MM.1S (cell line): ENCODE data around the gene TNN.

ENCODE experiments used
- DNase-seq: peaks from one replicate; pipeline ENCODE4 v3.0.0-alpha.2; 2015
- H2AFZ ChIP-seq: fragments of 300-600 bp; sonication (generic); 2 replicates; pipeline ENCODE4 v1.6.0; 2016; ENCODE audit warnings: antibody characterized with exemption, low read length
- H3F3A ChIP-seq: fragments of 300-600 bp; sonication (generic); 2 replicates; pipeline ENCODE4 v1.6.1; 2016; ENCODE audit warnings: mild to moderate bottlenecking, antibody characterized with exemption, low read length, moderate library complexity, mixed read lengths; ENCODE audit not compliant: insufficient read depth
- H3K27ac ChIP-seq: fragments of 300-600 bp; sonication (generic); 2 replicates; pipeline ENCODE4 v1.5.1; 2016; ENCODE audit warnings: mild to moderate bottlenecking, low read length
- H3K27me3 ChIP-seq: fragments of 300-600 bp; sonication (generic); replicated peaks from 2 replicates; pipeline ENCODE4 v1.6.0; 2016; ENCODE audit warnings: low read length; ENCODE audit not compliant: insufficient read depth
- H3K36me3 ChIP-seq: fragments of 300-600 bp; sonication (generic); replicated peaks from 2 replicates; pipeline ENCODE4 v1.6.1; 2016; ENCODE audit warnings: mild to moderate bottlenecking, low read length, mixed read lengths; ENCODE audit not compliant: insufficient read depth
- H3K4me1 ChIP-seq: fragments of 300-600 bp; sonication (generic); 2 replicates; pipeline ENCODE4 v1.6.1; 2016; ENCODE audit warnings: low read length, mixed read lengths
- H3K4me2 ChIP-seq: fragments of 300-600 bp; sonication (generic); 2 replicates; pipeline ENCODE4 v1.6.0; 2016; ENCODE audit warnings: low read depth, low read length
- H3K4me3 ChIP-seq: fragments of 300-600 bp; sonication (generic); 2 replicates; pipeline ENCODE4 v1.5.1; 2016; ENCODE audit warnings: low read length, mixed read lengths
- H3K79me2 ChIP-seq: fragments of 300-600 bp; sonication (generic); 2 replicates; pipeline ENCODE4 v1.6.1; 2016; ENCODE audit warnings: mixed run types, low read length, mixed read lengths
- H3K9ac ChIP-seq: fragments of 300-600 bp; sonication (generic); 2 replicates; pipeline ENCODE4 v1.6.1; 2016; ENCODE audit warnings: low read length, mixed read lengths
- H3K9me2 ChIP-seq: fragments of 300-600 bp; sonication (generic); replicated peaks from 2 replicates; pipeline ENCODE4 v1.6.1; 2016; ENCODE audit warnings: mild to moderate bottlenecking, low read length, mixed read lengths; ENCODE audit not compliant: insufficient read depth
- H3K9me3 ChIP-seq: fragments of 300-600 bp; sonication (generic); replicated peaks from 2 replicates; pipeline ENCODE4 v1.6.1; 2016; ENCODE audit warnings: mild to moderate bottlenecking, low read length, mixed read lengths; ENCODE audit not compliant: insufficient read depth
- H4K20me1 ChIP-seq: fragments of 300-600 bp; sonication (generic); 2 replicates; pipeline ENCODE4 v1.6.1; 2016; ENCODE audit warnings: mild to moderate bottlenecking, low read length, moderate library complexity, mixed read lengths; ENCODE audit not compliant: insufficient read depth
- EZH2 ChIP-seq: fragments of 300-600 bp; sonication (generic); optimal IDR thresholded peaks from 2 replicates; pipeline ENCODE3; 2017; ENCODE audit warnings: low read depth, mild to moderate bottlenecking, antibody characterized with exemption, low read length, mixed read lengths
- EZH2phosphoT487 ChIP-seq: fragments of 300-600 bp; sonication (generic); IDR thresholded peaks from 2 replicates; pipeline ENCODE4 v1.6.1; 2018; ENCODE audit warnings: antibody characterized with exemption, low read length
- TF ChIP-seq, protein P1 (sequence below): fragments of 300-600 bp; sonication (generic); IDR thresholded peaks from 2 replicates; pipeline ENCODE4 v1.5.1; 2016; ENCODE audit warnings: antibody characterized with exemption, low read length, mixed read lengths

Gene TNN

DNA sequence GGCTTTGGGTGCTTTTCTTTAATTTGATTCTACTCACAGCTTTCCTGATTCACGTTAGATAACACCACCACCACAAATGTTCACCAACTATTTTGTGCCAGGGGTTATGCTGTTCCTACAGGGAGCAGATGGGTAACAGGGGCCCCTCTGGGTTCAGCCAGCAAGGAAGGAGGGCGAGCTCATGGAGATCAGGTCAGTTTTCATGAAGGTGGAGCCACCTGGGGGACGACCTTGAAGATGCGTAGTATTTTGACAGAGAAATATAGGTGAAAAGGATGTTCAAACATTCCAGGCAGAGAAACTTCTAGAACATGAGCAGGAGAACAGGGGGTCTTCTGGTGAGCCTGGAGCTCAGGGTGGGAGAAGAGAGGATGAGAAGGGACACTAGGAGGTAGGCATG lies 96.1 kb downstream of the TNN start:
- H3K27ac ChIP-seq, result no peak overlapping the region

DNA sequence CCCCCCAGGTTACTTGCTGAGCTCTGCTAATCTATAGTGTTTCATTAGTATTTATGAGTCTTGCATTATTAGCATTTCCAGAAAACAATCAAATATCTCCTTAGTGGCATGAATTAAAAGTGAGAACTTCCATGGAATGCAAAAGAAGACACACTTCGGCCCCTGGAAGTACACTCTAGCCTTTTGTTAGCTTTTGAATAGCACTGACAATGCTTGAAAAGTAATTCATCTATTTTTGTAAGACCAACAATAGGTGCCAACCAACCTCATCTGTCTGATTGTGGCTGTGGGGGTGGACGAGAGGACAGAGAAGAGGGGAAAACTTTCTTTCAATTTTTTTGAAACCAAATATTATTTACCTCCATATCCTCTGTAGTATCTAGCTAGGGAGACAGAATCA lies 97.1 kb downstream of the TNN start:
- TF ChIP-seq, protein P1, sequence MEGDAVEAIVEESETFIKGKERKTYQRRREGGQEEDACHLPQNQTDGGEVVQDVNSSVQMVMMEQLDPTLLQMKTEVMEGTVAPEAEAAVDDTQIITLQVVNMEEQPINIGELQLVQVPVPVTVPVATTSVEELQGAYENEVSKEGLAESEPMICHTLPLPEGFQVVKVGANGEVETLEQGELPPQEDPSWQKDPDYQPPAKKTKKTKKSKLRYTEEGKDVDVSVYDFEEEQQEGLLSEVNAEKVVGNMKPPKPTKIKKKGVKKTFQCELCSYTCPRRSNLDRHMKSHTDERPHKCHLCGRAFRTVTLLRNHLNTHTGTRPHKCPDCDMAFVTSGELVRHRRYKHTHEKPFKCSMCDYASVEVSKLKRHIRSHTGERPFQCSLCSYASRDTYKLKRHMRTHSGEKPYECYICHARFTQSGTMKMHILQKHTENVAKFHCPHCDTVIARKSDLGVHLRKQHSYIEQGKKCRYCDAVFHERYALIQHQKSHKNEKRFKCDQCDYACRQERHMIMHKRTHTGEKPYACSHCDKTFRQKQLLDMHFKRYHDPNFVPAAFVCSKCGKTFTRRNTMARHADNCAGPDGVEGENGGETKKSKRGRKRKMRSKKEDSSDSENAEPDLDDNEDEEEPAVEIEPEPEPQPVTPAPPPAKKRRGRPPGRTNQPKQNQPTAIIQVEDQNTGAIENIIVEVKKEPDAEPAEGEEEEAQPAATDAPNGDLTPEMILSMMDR, result no peak
- TF ChIP-seq EZH2 (no peak), EZH2phosphoT487 (no peak)
- H3K4me2 ChIP-seq, result no peak overlapping the region
- no peak for DNase-seq

More for the DNA sequence above, 96.1 kb downstream of the TNN start:
- Histone ChIP-seq H3K4me2 (no peak overlapping the region), H3F3A (no peaks in the 10 kb centered on the region), H3K27me3 (no peaks in the 10 kb centered on the region), H3K4me3 (no peak overlapping the region), H3K4me1 (no peaks in the 10 kb centered on the region), H3K9ac (no peak overlapping the region), H3K36me3 (peaks cover 36% of the 10 kb centered on the region), H4K20me1 (0 out of 2 replicates have a peak, but pooled peaks cover 4% of the 10 kb centered on the region), H3K9me3 (no peaks in the 10 kb centered on the region), H3K9me2 (no peaks in the 10 kb centered on the region), H3K79me2 (peaks cover 37% of the 10 kb centered on the region), H2AFZ (no peak overlapping the region)
- no peak for DNase-seq
- TF ChIP-seq, protein P1, result no peak
- TF ChIP-seq EZH2phosphoT487, result no peak

DNA sequence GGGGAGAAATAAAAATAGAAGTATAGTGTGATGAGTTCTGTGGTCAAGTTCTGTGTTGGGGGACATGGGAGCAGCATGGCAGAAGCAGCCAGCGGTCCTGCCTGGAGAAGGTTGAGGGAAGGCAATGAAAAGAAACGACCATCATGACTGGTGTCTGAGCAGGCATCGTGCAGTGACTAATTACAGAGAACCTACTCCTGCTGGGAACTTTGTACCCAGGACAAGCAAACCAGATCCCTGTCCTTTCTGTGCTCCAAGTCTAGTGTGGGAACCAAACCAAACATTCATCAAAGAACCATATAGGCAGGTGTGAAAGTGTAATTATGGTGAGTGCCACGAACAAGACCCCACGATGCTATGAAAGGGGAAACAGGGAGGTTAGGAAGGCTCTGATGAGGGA lies 99.1 kb downstream of the TNN start:
- Histone ChIP-seq H3K9me3 (no peaks in the 10 kb centered on the region), H3K4me3 (no peak overlapping the region), H2AFZ (no peak overlapping the region), H4K20me1 (0 out of 2 replicates have a peak, but pooled peaks cover 6% of the 10 kb centered on the region), H3K4me2 (no peak overlapping the region), H3K27ac (no peak overlapping the region), H3K36me3 (peaks cover 21% of the 10 kb centered on the region), H3F3A (no peaks in the 10 kb centered on the region), H3K79me2 (peaks cover 68% of the 10 kb centered on the region), H3K4me1 (no peaks in the 10 kb centered on the region), H3K9me2 (no peaks in the 10 kb centered on the region), H3K9ac (no peak overlapping the region), H3K27me3 (no peaks in the 10 kb centered on the region)
- no peak for DNase-seq
- TF ChIP-seq, protein P1, result no peak
- TF ChIP-seq EZH2phosphoT487 (no peak), EZH2 (no peak)

More for the DNA sequence above, 97.1 kb downstream of the TNN start:
- no peaks in the 10 kb centered on the region for H3F3A ChIP-seq
- no peak overlapping the region for H2AFZ ChIP-seq
- peaks cover 48% of the 10 kb centered on the region for H3K79me2 ChIP-seq
- no peak overlapping the region for H3K9ac ChIP-seq
- peaks cover 29% of the 10 kb centered on the region for H3K36me3 ChIP-seq
- H3K27ac ChIP-seq, result no peak overlapping the region
- H3K9me3 ChIP-seq, result no peaks in the 10 kb centered on the region
- H4K20me1 ChIP-seq, result 0 out of 2 replicates have a peak, but pooled peaks cover 6% of the 10 kb centered on the region
- H3K4me3 ChIP-seq, result no peak overlapping the region
- no peaks in the 10 kb centered on the region for H3K9me2 ChIP-seq
- H3K4me1 ChIP-seq, result no peaks in the 10 kb centered on the region
- no peaks in the 10 kb centered on the region for H3K27me3 ChIP-seq
